Esophagus muscularis mucosa (tissue), 2 donors: ENCODE results near the gene EID3.

Experiments
- POLR2A ChIP-seq: fragments of 450-650 bp; IDR thresholded peaks from one replicate; pipeline ENCODE4 v1.6.1; 2017; ENCODE audit warnings: antibody characterized with exemption, moderate library complexity, mild to moderate bottlenecking, low read depth
- POLR2AphosphoS5 ChIP-seq, 2 donors: sonication (generic); formaldehyde crosslinking; IDR thresholded peaks; one replicate each; pipeline ENCODE4 v1.6.1; 2017; ENCODE audit warnings: antibody characterized with exemption in 2 of 2

DNA sequence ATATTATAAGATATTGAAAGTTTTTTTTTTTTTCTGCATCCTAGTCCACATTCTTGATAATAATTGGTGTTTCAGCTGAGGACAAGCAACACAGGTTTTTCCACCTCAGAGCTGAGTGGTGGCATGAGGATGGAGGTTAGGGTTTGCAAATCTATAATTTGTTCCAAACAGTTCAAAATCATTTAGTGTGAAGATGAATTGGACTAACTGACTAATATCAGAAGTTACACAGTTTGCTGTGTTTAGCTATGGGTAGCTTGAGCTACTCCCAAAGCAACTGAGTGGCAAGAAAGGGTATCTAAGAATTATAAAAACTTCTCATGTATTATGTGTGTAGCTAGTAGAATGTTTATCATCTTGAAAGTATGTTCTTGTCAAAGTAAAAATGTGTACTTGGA is 17.1 kb downstream of the EID3 start:
- no peak for TF ChIP-seq POLR2A
- TF ChIP-seq POLR2AphosphoS5 (IDR thresholded peaks at IDR 0.05): no peak
